ENCODE data around the gene VEGFD.

Gene VEGFD

DNA sequence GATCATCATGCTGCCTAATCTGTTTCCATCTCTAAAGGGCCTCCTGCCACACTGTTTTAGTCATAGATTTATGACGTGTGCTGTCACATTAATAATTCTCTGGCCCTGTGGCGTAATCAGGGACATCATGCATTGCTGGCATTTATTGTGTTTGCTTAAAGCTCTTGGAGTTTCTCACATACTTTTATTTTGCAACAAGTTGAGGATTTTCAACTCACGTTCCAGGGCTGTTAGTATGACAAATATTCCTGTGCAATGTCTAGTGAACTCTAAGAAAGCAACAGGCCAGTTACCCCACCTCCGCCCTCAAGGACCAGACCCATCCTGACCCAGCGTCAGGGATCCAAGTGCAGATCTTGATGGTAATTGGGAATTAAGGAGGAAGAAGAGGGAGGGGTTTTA lies 41.1 kb downstream of the VEGFD start:
- no peak overlapping the region for H3K4me3 ChIP-seq (ENCODE audit: low read depth, low read length)
- TF ChIP-seq, protein P1, sequence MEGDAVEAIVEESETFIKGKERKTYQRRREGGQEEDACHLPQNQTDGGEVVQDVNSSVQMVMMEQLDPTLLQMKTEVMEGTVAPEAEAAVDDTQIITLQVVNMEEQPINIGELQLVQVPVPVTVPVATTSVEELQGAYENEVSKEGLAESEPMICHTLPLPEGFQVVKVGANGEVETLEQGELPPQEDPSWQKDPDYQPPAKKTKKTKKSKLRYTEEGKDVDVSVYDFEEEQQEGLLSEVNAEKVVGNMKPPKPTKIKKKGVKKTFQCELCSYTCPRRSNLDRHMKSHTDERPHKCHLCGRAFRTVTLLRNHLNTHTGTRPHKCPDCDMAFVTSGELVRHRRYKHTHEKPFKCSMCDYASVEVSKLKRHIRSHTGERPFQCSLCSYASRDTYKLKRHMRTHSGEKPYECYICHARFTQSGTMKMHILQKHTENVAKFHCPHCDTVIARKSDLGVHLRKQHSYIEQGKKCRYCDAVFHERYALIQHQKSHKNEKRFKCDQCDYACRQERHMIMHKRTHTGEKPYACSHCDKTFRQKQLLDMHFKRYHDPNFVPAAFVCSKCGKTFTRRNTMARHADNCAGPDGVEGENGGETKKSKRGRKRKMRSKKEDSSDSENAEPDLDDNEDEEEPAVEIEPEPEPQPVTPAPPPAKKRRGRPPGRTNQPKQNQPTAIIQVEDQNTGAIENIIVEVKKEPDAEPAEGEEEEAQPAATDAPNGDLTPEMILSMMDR (IDR thresholded peaks at IDR 0.05; ENCODE audit: low read depth, low read length): no peak

DNA sequence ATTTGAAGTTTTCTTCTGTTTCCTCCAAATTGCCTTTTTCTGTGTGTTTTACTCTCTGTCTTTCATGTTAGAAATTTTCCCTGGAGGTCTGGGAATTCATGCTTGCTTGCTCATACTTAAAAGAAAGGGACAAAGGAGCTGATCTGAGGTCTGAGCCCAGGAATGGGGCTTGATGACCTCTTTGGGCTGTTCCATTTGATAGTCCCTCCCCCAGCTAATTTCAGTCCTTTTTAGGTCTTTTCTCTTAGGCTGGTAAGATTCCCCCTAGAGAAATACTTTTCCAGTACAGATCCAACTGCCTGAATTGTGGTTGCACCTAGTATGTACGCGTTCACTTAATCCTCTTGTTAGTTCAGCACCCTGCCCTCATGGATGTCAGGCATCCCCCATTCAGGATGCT lies 43.3 kb downstream of the VEGFD start:
- TF ChIP-seq, protein P1 (IDR thresholded peaks at IDR 0.05; ENCODE audit: low read depth, low read length): no peak
- H3K4me3 ChIP-seq (ENCODE audit: low read depth, low read length): no peak overlapping the region

DNA sequence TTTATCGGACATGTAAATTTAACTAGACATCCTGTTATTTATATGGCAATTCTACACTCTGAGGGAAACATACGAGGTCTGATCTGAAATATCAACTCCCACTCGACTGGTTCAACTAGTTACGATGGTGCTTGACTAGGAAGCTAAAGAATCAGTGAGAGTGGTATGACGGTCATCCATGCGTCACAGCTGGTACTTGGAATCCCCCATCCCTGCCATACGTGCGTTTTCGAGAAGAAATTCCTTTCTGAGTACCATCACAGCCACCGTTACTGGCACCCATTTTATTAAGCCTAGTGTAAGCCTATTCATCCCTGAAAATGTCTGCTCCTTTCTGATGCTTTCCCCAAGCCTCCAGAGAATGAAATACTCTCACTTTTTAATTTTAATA lies 48.2 kb downstream of the VEGFD start:
- TF ChIP-seq, protein P1 (IDR thresholded peaks at IDR 0.05; ENCODE audit: low read depth, low read length): no peak

GRCh38 chrX:15335135-15336022 lies 48.8 kb downstream of the VEGFD start, which contains the start of gene PIGA:
Gene PIGA, minus strand, starts transcription at chrX:15335523. Its CDS starts 3,593 bp downstream, at chrX:15331930.
- H3K4me3 ChIP-seq (ENCODE audit: low read depth, low read length): peak within 1 kb of the TSS; percentile 77
- TF ChIP-seq, protein P1 (IDR thresholded peaks at IDR 0.05; ENCODE audit: low read depth, low read length): no peak

More for the DNA sequence above, 48.2 kb downstream of the VEGFD start:
- peak overlapping the region; percentile 55 for H3K4me3 ChIP-seq (ENCODE audit: low read depth, low read length)

GRCh38 chrX:15334561-15334960 lies 49.7 kb downstream of the VEGFD start:
- TF ChIP-seq, protein P1 (IDR thresholded peaks at IDR 0.05; ENCODE audit: low read depth, low read length): no peak
- peak overlapping the region; percentile 77 for H3K4me3 ChIP-seq (ENCODE audit: low read depth, low read length)

DNA sequence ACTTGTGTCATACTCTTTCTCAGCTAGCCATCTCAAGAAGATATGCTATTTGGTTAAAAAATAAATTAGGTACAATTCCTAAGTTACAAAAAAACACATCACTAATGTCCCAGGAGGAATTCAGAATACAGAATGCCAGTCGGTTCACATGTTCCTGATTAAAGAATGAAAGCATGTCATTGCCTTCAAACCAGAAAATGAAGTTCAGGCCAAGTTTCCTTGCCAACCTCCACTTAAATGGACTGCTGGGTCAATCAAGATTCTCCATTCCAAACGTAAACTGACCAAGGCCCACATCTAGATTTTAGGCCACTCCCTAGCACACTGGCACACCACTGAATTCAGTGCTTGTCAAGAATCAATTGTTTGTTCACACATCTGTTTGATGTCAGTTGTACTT lies 55.4 kb downstream of the VEGFD start:
- H3K4me3 ChIP-seq (ENCODE audit: low read depth, low read length): no peak overlapping the region
- TF ChIP-seq, protein P1 (IDR thresholded peaks at IDR 0.05; ENCODE audit: low read depth, low read length): no peak

DNA sequence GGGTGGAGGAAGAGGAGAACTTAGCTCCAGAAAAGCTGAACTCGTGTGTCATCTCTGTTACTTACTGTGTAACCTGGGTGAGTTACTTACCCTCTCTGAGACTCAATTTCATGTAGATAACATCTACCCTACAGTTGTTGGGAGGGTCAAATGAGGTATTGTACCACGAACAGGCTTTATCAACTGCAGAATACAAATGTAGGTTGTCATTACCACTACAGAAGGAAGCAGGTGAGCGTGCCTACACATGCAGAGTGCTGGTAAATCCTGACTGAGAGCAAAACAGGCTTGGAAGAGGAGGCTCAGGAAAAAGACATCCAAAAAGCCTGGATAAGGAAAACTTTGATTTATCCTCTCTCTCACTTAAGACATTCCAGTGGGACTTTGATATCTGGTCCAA lies 56.1 kb downstream of the VEGFD start:
- TF ChIP-seq, protein P1 (IDR thresholded peaks at IDR 0.05; ENCODE audit: low read depth, low read length): no peak
- no peak overlapping the region for H3K4me3 ChIP-seq (ENCODE audit: low read depth, low read length)
